ENCODE data around the gene PDSS2. TPM values are rescaled to one million over a fixed set of nuclear protein-coding genes. Genes with fewer than 3 reads are reported as not detected.

Gene PDSS2
- total and polyA plus RNA-seq, 2 of the 4 experiments (the other 2 are of a cell fraction), result 8.6 to 9.2 TPM

- H3K18ac ChIP-seq (ENCODE audit: low read depth, low read length), result no peak overlapping the region
- H3K9me1 ChIP-seq (ENCODE audit: insufficient read depth, low read length), result no peaks in the 10 kb centered on the region
- H3K36me3 ChIP-seq (ENCODE audit: control insufficient read depth, insufficient read depth, low read length), result no peaks in the 10 kb centered on the region
- no peak overlapping the region for H4K91ac ChIP-seq (ENCODE audit: insufficient read depth, low read depth, low read length)
- intact Hi-C loops (cut with micrococcal nuclease) (no loop called here), dilution Hi-C loops (cut with HindIII; ENCODE audit: low sequenced_read_pairs, unreplicated experiment) (no loop called here), in situ Hi-C loops (cut with MboI; ENCODE audit: low sequenced_read_pairs) (no loop called here)
- H3K4me1 ChIP-seq (ENCODE audit: control insufficient read depth, insufficient read depth, low read length), result peaks cover 6% of the 10 kb centered on the region
- peaks cover 11% of the 10 kb centered on the region for H3K9me3 ChIP-seq (ENCODE audit: control insufficient read depth, insufficient read depth, low read length)
- H3K56ac ChIP-seq (ENCODE audit: extremely low read depth, insufficient read depth, low read length), result no peak overlapping the region
- no peak overlapping the region for H2BK120ac ChIP-seq (ENCODE audit: low read depth, low read length)
- H4K20me1 ChIP-seq (ENCODE audit: insufficient read depth, low read length), result no peaks in the 10 kb centered on the region
- ATAC-seq (ENCODE audit: low read depth) (no peak), DNase-seq (no peak)
- no peak overlapping the region for H3K9ac ChIP-seq (ENCODE audit: low read depth, low read length)
- no peak overlapping the region for H3K27ac ChIP-seq (ENCODE audit: insufficient read depth, low read length)
- no peak overlapping the region for H2BK20ac ChIP-seq (ENCODE audit: low read depth, low read length)
- H2AK5ac ChIP-seq (ENCODE audit: low read depth, low read length), result no peak overlapping the region
- no peak overlapping the region for H2BK15ac ChIP-seq (ENCODE audit: low read depth, low read length)
- no peak overlapping the region for H2BK5ac ChIP-seq (ENCODE audit: low read depth, low read length, poor library complexity, severe bottlenecking)
- H4K5ac ChIP-seq (ENCODE audit: low read depth, low read length), result no peak overlapping the region
- H2AFZ ChIP-seq (replicated peaks; ENCODE audit: low read length, poor library complexity), result no peak overlapping the region
- H3K23ac ChIP-seq (ENCODE audit: low read depth, low read length), result no peak overlapping the region
- TF ChIP-seq BHLHE40 (IDR thresholded peaks at IDR 0.05; ENCODE audit: low read depth, low read length) (no peak), MAFK (IDR thresholded peaks at IDR 0.05; ENCODE audit: low read depth, low read length) (no peak), ELK1 (IDR thresholded peaks at IDR 0.05; ENCODE audit: borderline replicate concordance, low read depth, low read length) (no peak), CHD1 (IDR thresholded peaks at IDR 0.05; ENCODE audit: low read depth, low read length) (no peak), SMC3 (IDR thresholded peaks at IDR 0.05; ENCODE audit: low read depth, low read length) (no peak), RAD21 (IDR thresholded peaks at IDR 0.05; ENCODE audit: low read length) (no peak), CTCF (conservative IDR thresholded peaks at IDR 0.05; ENCODE audit: low read depth, low read length) (no peak), MAZ (IDR thresholded peaks at IDR 0.05; ENCODE audit: borderline replicate concordance, low read depth, low read length) (no peak), FOS (IDR thresholded peaks at IDR 0.05; ENCODE audit: low read depth, low read length) (no peak), MXI1 (IDR thresholded peaks at IDR 0.05; ENCODE audit: borderline replicate concordance, low read depth, low read length) (no peak), RCOR1 (IDR thresholded peaks at IDR 0.05; ENCODE audit: insufficient replicate concordance, low read length) (no peak), RFX5 (IDR thresholded peaks at IDR 0.05; ENCODE audit: low read depth, low read length) (no peak)
- no peak overlapping the region for H2AK9ac ChIP-seq (replicated peaks; ENCODE audit: low read depth, low read length, poor library complexity)
- no CpG with 5 or more reads among the region's 2 CpGs for WGBS, 2 experiments (ENCODE audit: extremely low coverage in 2 of 2, insufficient read length in 1 of 2)
- H3K4me2 ChIP-seq (ENCODE audit: low read depth, low read length), result no peak overlapping the region
- no peak overlapping the region for H3K4me3 ChIP-seq (ENCODE audit: insufficient read depth, low read depth, low read length)
- no peak overlapping the region for H4K8ac ChIP-seq (ENCODE audit: low read depth in 2 of 2, low read length in 2 of 2)
- no peak overlapping the region for H3K4ac ChIP-seq (ENCODE audit: low read depth, low read length)
- no peak overlapping the region for H3K14ac ChIP-seq (replicated peaks; ENCODE audit: low read depth, low read length)
- peaks cover 7 to 17% of the 10 kb centered on the region in 2 experiments for H3K79me1 ChIP-seq (ENCODE audit: low read depth in 1 of 2, low read length in 2 of 2)
- H3K27me3 ChIP-seq (ENCODE audit: control insufficient read depth, insufficient read depth, low read length), result no peaks in the 10 kb centered on the region
- BruUV-seq (replicated peaks), result no TSS peak
- CTCF ChIA-PET, result no interaction called here
- POLR2A ChIA-PET (ENCODE audit: unreplicated experiment), result no interaction called here
These were observed 11.6 kb downstream of the PDSS2 start for GRCh38 chr6:107447663-107448216.

Data from IMR-90 (cell line).